Measurements from ENCODE around the gene TMEM250.

GRCh38 chr9:136116360-136117098 lies 2.1 kb downstream of the TMEM250 start:
- no peak for TF ChIP-seq EZH2 (IDR thresholded peaks at IDR 0.05; ENCODE audit: borderline replicate concordance, low read length)
- TF ChIP-seq CTCF (conservative IDR thresholded peaks at IDR 0.05 in 1 of 2, IDR thresholded peaks at IDR 0.05 in 1 of 2; ENCODE audit: extremely low read depth in 1 of 2, insufficient read depth in 1 of 2, low read depth in 1 of 2, low read length in 2 of 2) = no peak
